Measurements from ENCODE around the gene SH3RF3. TPM values are rescaled to one million over a fixed set of nuclear protein-coding genes. Genes with fewer than 3 reads are reported as not detected.
"Not testable (repeated sequence)": the region's sequence is repeated elsewhere in the genome, so short reads cannot be mapped to it uniquely, and the experiment has no call there.

SH3RF3 gene
- total RNA-seq, 1 experiment from 2014 or later, result 4.9 TPM

GRCh38 chr2:109218792-109219126 lies 89.8 kb downstream of the SH3RF3 start:
- POLR2A ChIA-PET, result interaction anchor here (0.6 kb wide), 1 partner anchor 199 kb away, joined by 3 read pairs; no protein-coding TSS in a partner anchor
- in situ Hi-C loops (cut with HindIII; ENCODE audit: low pct_unique_long_range_greater_than_20kb, low sequenced_read_pairs), result no loop called here

GRCh38 chr2:109220860-109221259 lies 91.9 kb downstream of the SH3RF3 start:
- Histone ChIP-seq H3K4me1 (ENCODE audit: control insufficient read depth, insufficient read depth, low read length) (no peaks in the 10 kb centered on the region), H3K36me3 (ENCODE audit: control insufficient read depth, insufficient read depth, low read length) (no peaks in the 10 kb centered on the region), H3K9me3 (ENCODE audit: control insufficient read depth, insufficient read depth, low read depth, low read length) (no peaks in the 10 kb centered on the region), H3K27me3 (ENCODE audit: control insufficient read depth, insufficient read depth, low read length) (no peaks in the 10 kb centered on the region), H3K4me3 (ENCODE audit: low read depth in 2 of 2, low read length in 2 of 2) (no peak overlapping the region), H3K27ac (ENCODE audit: low read length) (no peak overlapping the region)
- intact Hi-C loops (cut with micrococcal nuclease; ENCODE audit: unreplicated experiment), result no loop called here
- ATAC-seq (no peak), DNase-seq (ENCODE audit: low read depth, low spot score) (no peak)
- ChIA-PET CTCF (no interaction called here), POLR2A (no interaction called here)
- in situ Hi-C loops (cut with HindIII; ENCODE audit: low pct_unique_long_range_greater_than_20kb, low sequenced_read_pairs), result no loop called here
- BruUV-seq (replicated peaks), result no TSS peak
- no peak for TF ChIP-seq POLR2AphosphoS5 (IDR thresholded peaks at IDR 0.05; ENCODE audit: low read depth, low read length)
- no peak for TF ChIP-seq TCF7L2 (IDR thresholded peaks at IDR 0.05; ENCODE audit: low read depth, low read length)
- TF ChIP-seq REST (IDR thresholded peaks at IDR 0.05; ENCODE audit: insufficient read depth in 1 of 2, low read depth in 2 of 2, low read length in 1 of 2), result no peak
- no peak for TF ChIP-seq SIN3A (IDR thresholded peaks at IDR 0.05; ENCODE audit: borderline replicate concordance, insufficient read depth, low read depth, low read length)
- TF ChIP-seq CTCF (IDR thresholded peaks at IDR 0.05), result no peak

More at GRCh38 chr2:109218792-109219126, 89.8 kb downstream of the SH3RF3 start:
- CTCF ChIA-PET, result interaction anchor here (0.6 kb wide), 1 partner anchor 10 kb away, joined by 4 read pairs; no protein-coding TSS in a partner anchor
- Histone ChIP-seq H3K9me3 (ENCODE audit: control insufficient read depth, insufficient read depth, low read depth, low read length) (no peaks in the 10 kb centered on the region), H3K4me3 (ENCODE audit: low read depth in 2 of 2, low read length in 2 of 2) (no peak overlapping the region), H3K4me1 (ENCODE audit: control insufficient read depth, insufficient read depth, low read length) (peaks cover 18% of the 10 kb centered on the region; the same call in 1 of the 2 replicates), H3K36me3 (ENCODE audit: control insufficient read depth, insufficient read depth, low read length) (no peaks in the 10 kb centered on the region), H3K27me3 (ENCODE audit: control insufficient read depth, insufficient read depth, low read length) (no peaks in the 10 kb centered on the region), H3K27ac (ENCODE audit: low read length) (no peak overlapping the region)
- DNase-seq (ENCODE audit: low read depth, low spot score) (no peak), ATAC-seq (no peak)
- TF ChIP-seq SIN3A (IDR thresholded peaks at IDR 0.05; ENCODE audit: borderline replicate concordance, insufficient read depth, low read depth, low read length) (no peak), TCF7L2 (IDR thresholded peaks at IDR 0.05; ENCODE audit: low read depth, low read length) (no peak), POLR2AphosphoS5 (IDR thresholded peaks at IDR 0.05; ENCODE audit: low read depth, low read length) (no peak), REST (IDR thresholded peaks at IDR 0.05; ENCODE audit: insufficient read depth in 1 of 2, low read depth in 2 of 2, low read length in 1 of 2) (no peak), CTCF (IDR thresholded peaks at IDR 0.05) (no peak)
- no TSS peak for BruUV-seq (replicated peaks)
- intact Hi-C loops (cut with micrococcal nuclease; ENCODE audit: unreplicated experiment), result no loop called here

- CTCF ChIA-PET; H3K27ac ChIP-seq (ENCODE audit: low read length); intact Hi-C loops (cut with micrococcal nuclease; ENCODE audit: unreplicated experiment); H3K9me3 ChIP-seq (ENCODE audit: control insufficient read depth, insufficient read depth, low read depth, low read length); BruUV-seq (replicated peaks); in situ Hi-C loops (cut with HindIII; ENCODE audit: low pct_unique_long_range_greater_than_20kb, low sequenced_read_pairs); H3K27me3 ChIP-seq (ENCODE audit: control insufficient read depth, insufficient read depth, low read length); H3K4me1 ChIP-seq (ENCODE audit: control insufficient read depth, insufficient read depth, low read length); DNase-seq (ENCODE audit: low read depth, low spot score); ATAC-seq; H3K36me3 ChIP-seq (ENCODE audit: control insufficient read depth, insufficient read depth, low read length); H3K4me3 ChIP-seq (ENCODE audit: low read depth in 2 of 2, low read length in 2 of 2); POLR2A ChIA-PET: not testable (repeated sequence)
Measured at GRCh38 chr2:109221316-109221715, 92.3 kb downstream of the SH3RF3 start.

Data from Panc1 (cell line).